Kidney (tissue), 14 donors: ENCODE data around the gene SCMH1. TPM values are rescaled to one million over a fixed set of nuclear protein-coding genes. Genes with fewer than 3 reads are reported as not detected.

ENCODE experiments used
- DNase-seq, 5 donors: peaks; one replicate each; pipeline ENCODE4 v3.0.0-alpha.2; 2013 to 2020
- FAIRE-seq: peaks from 2 replicates; lab custom pipeline; 2012; peaks lifted over from hg19 to GRCh38; lab: Jason Lieb, UNC
- H3K27ac ChIP-seq, 2 donors: one replicate each; pipeline ENCODE4 v1.7.0; 2013; ENCODE audit warnings: low read depth in 2 of 2, low read length in 2 of 2, inconsistent platforms in 1 of 2
- H3K27me3 ChIP-seq: one replicate; pipeline ENCODE4 v1.7.1; 2013; ENCODE audit warnings: low read length, inconsistent platforms; ENCODE audit not compliant: control insufficient read depth, insufficient read depth
- H3K36me3 ChIP-seq, 3 donors: one replicate each; pipeline versions ENCODE4 v1.7.0 to v1.7.1; 2013; ENCODE audit warnings: low read length in 3 of 3, control low read depth in 1 of 3, inconsistent platforms in 1 of 3; ENCODE audit not compliant: insufficient read depth in 3 of 3, control insufficient read depth in 2 of 3
- H3K4me1 ChIP-seq, 3 donors: one replicate each; pipeline versions ENCODE4 v1.7.0 to v1.7.1; 2013; ENCODE audit warnings: low read length in 3 of 3, inconsistent platforms in 1 of 3, low read depth in 1 of 3; ENCODE audit not compliant: control insufficient read depth in 2 of 3, insufficient read depth in 2 of 3
- H3K4me3 ChIP-seq, 3 donors: one replicate each; pipeline versions ENCODE4 v1.7.0 to v1.8.1; 2013; ENCODE audit warnings: low read length in 3 of 3, control low read depth in 1 of 3, inconsistent platforms in 1 of 3
- H3K9ac ChIP-seq, 3 donors: one replicate each; pipeline versions ENCODE4 v1.7.0 to v1.7.1; 2013; ENCODE audit warnings: low read length in 3 of 3, control low read depth in 1 of 3, inconsistent platforms in 1 of 3
- H3K9me3 ChIP-seq, 3 donors: one replicate each; pipeline versions ENCODE4 v1.7.0 to v1.7.1; 2013; ENCODE audit warnings: low read length in 3 of 3, control low read depth in 1 of 3, inconsistent platforms in 1 of 3; ENCODE audit not compliant: control insufficient read depth in 2 of 3, insufficient read depth in 1 of 3
- CTCF ChIP-seq: IDR thresholded peaks from 3 replicates; pipeline ENCODE4 v1.5.1; 2012; ENCODE audit warnings: mild to moderate bottlenecking, moderate library complexity, borderline replicate concordance; ENCODE audit not compliant: insufficient read depth; ENCODE audit errors: extremely low read depth
- intact Hi-C: fragments of 100-400 bp; cut with DNase I; formaldehyde crosslinking; loops from one replicate; pipeline ENCODE4 v1.11.1; 2022
- polyA plus RNA-seq: library from polyadenylated mRNA; stranded (reverse); fragments of 350-450 nt; fragmentation: Illumina TruSeq; extraction: RNeasy Lipid Tissue Mini Kit (QIAGEN cat#74804); gene quantifications from one replicate; pipeline ENCODE4 v1.2.3, GENCODE V29; 2014; ENCODE audit warnings: low read depth, low replicate concordance; ENCODE audit not compliant: insufficient read depth
- total RNA-seq: library from RNA; stranded (reverse); fragmentation: NEBNext Ultra II Directional; extraction: Animal tissue kit (Norgen Biotek cat#: 25700); gene quantifications from one replicate; pipeline ENCODE4 v1.2.1, GENCODE V29; 2021
- donor health status: control.
- donor health status: control.
- donor health status: control.
- donor health status: control.
- donor health status: control.
- donor health status: DM: yes; HTN: yes; CAD: no.
- donor health status: Normal renal cell carcinoma (clear cell type).

The SCMH1 gene
- total and polyA plus RNA-seq, 2 donors from 2014 or later = 26.4 to 58.3 TPM

GRCh38 chr1:41162441-41162840 is 79.7 kb downstream of the SCMH1 start:
- intact Hi-C loops = no loop called here
- no peak for FAIRE-seq
- TF ChIP-seq CTCF = no peak
- Histone ChIP-seq H3K27me3 (no peaks in the 10 kb centered on the region), H3K27ac (no peak overlapping the region), H3K9ac (no peak overlapping the region), H3K36me3 (peaks cover 0 to 2% (median 0%) of the 10 kb centered on the region in 3 donors), H3K4me1 (no peaks in the 10 kb centered on the region), H3K9me3 (peaks cover 0 to 2% (median 0%) of the 10 kb centered on the region in 3 donors), H3K4me3 (no peak overlapping the region)
- DNase-seq = no peak

- intact Hi-C loops = no loop called here
- no peaks in the 10 kb centered on the region for H3K4me1 ChIP-seq
- no peak overlapping the region for H3K4me3 ChIP-seq
- DNase-seq (peak in 1 of 5 donors; percentile 59), FAIRE-seq (no peak)
- H3K9me3 ChIP-seq = no peaks in the 10 kb centered on the region
- H3K9ac ChIP-seq = no peak overlapping the region
- H3K27ac ChIP-seq = no peak overlapping the region
- no peaks in the 10 kb centered on the region for H3K27me3 ChIP-seq
- peaks cover 0 to 2% (median 0%) of the 10 kb centered on the region in 3 donors for H3K36me3 ChIP-seq
- TF ChIP-seq CTCF = no peak
These were observed 80.3 kb downstream of the SCMH1 start for GRCh38 chr1:41161846-41162245.

GRCh38 chr1:41160498-41161110 is 81.5 kb downstream of the SCMH1 start:
- Histone ChIP-seq H3K36me3 (peaks cover 0 to 2% (median 0%) of the 10 kb centered on the region in 3 donors), H3K4me3 (no peak overlapping the region), H3K27me3 (no peaks in the 10 kb centered on the region), H3K9ac (no peak overlapping the region), H3K4me1 (peaks cover 0 to 6% (median 0%) of the 10 kb centered on the region in 3 donors), H3K27ac (no peak overlapping the region), H3K9me3 (no peaks in the 10 kb centered on the region)
- peak in 1 of 5 donors; percentile 4 for DNase-seq
- no peak for FAIRE-seq
- no peak for TF ChIP-seq CTCF
- intact Hi-C loops = no loop called here
